Measurements from ENCODE around the gene UPF2. TPM values are rescaled to one million over a fixed set of nuclear protein-coding genes. Genes with fewer than 3 reads are reported as not detected.

Gene UPF2
- total RNA-seq, 4 donors from 2014 or later: 16.5 to 28.6 (median 23.1) TPM

- H3K4me1 ChIP-seq: no peaks in the 10 kb centered on the region
- no peaks in the 10 kb centered on the region for H3K36me3 ChIP-seq
- no peaks in the 10 kb centered on the region for H3K9me3 ChIP-seq
- in situ Hi-C loops (cut with MboI; ENCODE audit: low pct_ligation_motif_present in 1 of 4, low pct_unique_long_range_greater_than_20kb in 1 of 4, low sequenced_read_pairs in 3 of 4) (no loop called here), intact Hi-C loops (cut with DNase I; ENCODE audit: low total_unique reads) (no loop called here)
- no peaks in the 10 kb centered on the region for H3K27me3 ChIP-seq
- no peak for DNase-seq
- 81 to 100% methylated on average over 1 to 10 of the region's 10 CpGs for WGBS, 2 donors (ENCODE audit: low coverage in 1 of 2)
- no peak overlapping the region for H3K27ac ChIP-seq
- H3K4me3 ChIP-seq: no peak overlapping the region
- no peak for TF ChIP-seq POLR2A (IDR thresholded peaks at IDR 0.05)
- no peak for TF ChIP-seq EP300 (IDR thresholded peaks at IDR 0.05; ENCODE audit: low read depth)
- no peak for TF ChIP-seq CTCF (IDR thresholded peaks at IDR 0.05)
- TF ChIP-seq POLR2AphosphoS5 (IDR thresholded peaks at IDR 0.05): no peak
These were observed 132.5 kb downstream of the UPF2 start for GRCh38 chr10:11910102-11910501.

- in situ Hi-C loops (cut with MboI; ENCODE audit: low pct_ligation_motif_present in 1 of 4, low pct_unique_long_range_greater_than_20kb in 1 of 4, low sequenced_read_pairs in 3 of 4): no loop called here
- WGBS, 2 donors (ENCODE audit: low coverage in 1 of 2): 77% methylated on average over 10 of the region's 10 CpGs; no CpG with 5 or more reads in 1 of the 2 donors
- Histone ChIP-seq H3K4me1 (no peaks in the 10 kb centered on the region), H3K27ac (no peak overlapping the region), H3K27me3 (no peaks in the 10 kb centered on the region), H3K9me3 (no peaks in the 10 kb centered on the region), H3K36me3 (no peaks in the 10 kb centered on the region), H3K4me3 (no peak overlapping the region)
- intact Hi-C loops (cut with DNase I; ENCODE audit: low total_unique reads): no loop called here
- no peak for DNase-seq
- TF ChIP-seq POLR2AphosphoS5 (IDR thresholded peaks at IDR 0.05): no peak
- TF ChIP-seq CTCF (IDR thresholded peaks at IDR 0.05): no peak
- TF ChIP-seq POLR2A (IDR thresholded peaks at IDR 0.05): no peak
- TF ChIP-seq EP300 (IDR thresholded peaks at IDR 0.05; ENCODE audit: low read depth): no peak
These were observed 133.0 kb downstream of the UPF2 start for GRCh38 chr10:11909618-11910017.

GRCh38 chr10:11908991-11909390, 133.6 kb downstream of the UPF2 start:
- in situ Hi-C loops (cut with MboI; ENCODE audit: low pct_ligation_motif_present in 1 of 4, low pct_unique_long_range_greater_than_20kb in 1 of 4, low sequenced_read_pairs in 3 of 4): no loop called here
- intact Hi-C loops (cut with DNase I; ENCODE audit: low total_unique reads): no loop called here

GRCh38 chr10:11908536-11908935, 134.1 kb downstream of the UPF2 start:
- Histone ChIP-seq H3K27ac (no peak overlapping the region), H3K27me3 (no peaks in the 10 kb centered on the region), H3K4me1 (no peaks in the 10 kb centered on the region), H3K4me3 (no peak overlapping the region), H3K36me3 (no peaks in the 10 kb centered on the region), H3K9me3 (no peaks in the 10 kb centered on the region)
- 94% methylated on average over 10 of the region's 10 CpGs; no CpG with 5 or more reads in 1 of the 2 donors for WGBS, 2 donors (ENCODE audit: low coverage in 1 of 2)
- DNase-seq: no peak
- in situ Hi-C loops (cut with MboI; ENCODE audit: low pct_ligation_motif_present in 1 of 4, low pct_unique_long_range_greater_than_20kb in 1 of 4, low sequenced_read_pairs in 3 of 4): no loop called here
- TF ChIP-seq POLR2AphosphoS5 (IDR thresholded peaks at IDR 0.05): no peak
- no peak for TF ChIP-seq POLR2A (IDR thresholded peaks at IDR 0.05)
- no peak for TF ChIP-seq CTCF (IDR thresholded peaks at IDR 0.05)
- no peak for TF ChIP-seq EP300 (IDR thresholded peaks at IDR 0.05; ENCODE audit: low read depth)
- intact Hi-C loops (cut with DNase I; ENCODE audit: low total_unique reads): no loop called here

More at GRCh38 chr10:11908991-11909390, 133.6 kb downstream of the UPF2 start:
- no peaks in the 10 kb centered on the region for H3K4me1 ChIP-seq
- H3K36me3 ChIP-seq: no peaks in the 10 kb centered on the region
- WGBS, 2 donors (ENCODE audit: low coverage in 1 of 2): 97 to 100% methylated on average over 3 to 11 of the region's 11 CpGs
- no peak overlapping the region for H3K27ac ChIP-seq
- no peak for DNase-seq
- TF ChIP-seq POLR2AphosphoS5 (IDR thresholded peaks at IDR 0.05) (no peak), EP300 (IDR thresholded peaks at IDR 0.05; ENCODE audit: low read depth) (no peak), CTCF (IDR thresholded peaks at IDR 0.05) (no peak), POLR2A (IDR thresholded peaks at IDR 0.05) (no peak)
- H3K4me3 ChIP-seq: no peak overlapping the region
- H3K9me3 ChIP-seq: no peaks in the 10 kb centered on the region
- H3K27me3 ChIP-seq: no peaks in the 10 kb centered on the region

All from transverse colon (tissue), 4 donors.